Muscle of leg (tissue), 11 donors: ENCODE results near the gene CEP350. TPM values are rescaled to one million over a fixed set of nuclear protein-coding genes. Genes with fewer than 3 reads are reported as not detected.

Experiments used
- DNase-seq: peaks from one replicate; pipeline ENCODE4 v3.0.0; 2013
- H3K27ac ChIP-seq: one replicate; pipeline ENCODE4 v1.5.1; 2013; ENCODE audit warnings: mild to moderate bottlenecking, low read length, control low read depth
- H3K27me3 ChIP-seq: one replicate; pipeline ENCODE4 v1.6.1; 2013; ENCODE audit warnings: low read length; ENCODE audit not compliant: control insufficient read depth, insufficient read depth
- H3K36me3 ChIP-seq: one replicate; pipeline ENCODE4 v1.6.1; 2013; ENCODE audit warnings: low read length; ENCODE audit not compliant: control insufficient read depth, insufficient read depth
- H3K4me1 ChIP-seq: one replicate; pipeline ENCODE4 v1.6.1; 2013; ENCODE audit warnings: low read length; ENCODE audit not compliant: control insufficient read depth, insufficient read depth
- H3K4me3 ChIP-seq: one replicate; pipeline ENCODE4 v1.5.1; 2013; ENCODE audit warnings: low read length, control low read depth
- H3K9me3 ChIP-seq: replicated peaks from 2 replicates; pipeline ENCODE4 v1.6.1; 2013; ENCODE audit warnings: low read depth, low read length; ENCODE audit not compliant: control insufficient read depth
- WGBS: methylation state at CpG from one replicate; pipeline ENCODE4 v1.1.5; 2013; ENCODE audit warnings: missing lambda C conversion rate; ENCODE audit not compliant: insufficient coverage; 5-methylcytosine and 5-hydroxymethylcytosine counted together
- polyA plus RNA-seq, 8 donors: library from polyadenylated mRNA; unstranded; fragments of 120-200 nt; gene quantifications; one replicate each; pipeline versions ENCODE4 v1.2.1 to v1.2.3, GENCODE V29; 2013; ENCODE audit warnings: inconsistent platforms in 1 of 8, low replicate concordance in 1 of 8; ENCODE audit not compliant: insufficient read length in 8 of 8, insufficient read depth in 1 of 8
- total RNA-seq: library from RNA; stranded (reverse); fragments of 120-200 nt; gene quantifications from one replicate; pipeline ENCODE4 v1.2.4, GENCODE V29; 2013

Gene CEP350
- total and polyA plus RNA-seq, 9 donors: 15.8 to 59.3 (median 28.4) TPM

- Histone ChIP-seq H3K9me3 (no peaks in the 10 kb centered on the region), H3K36me3 (peaks cover 44% of the 10 kb centered on the region), H3K27me3 (no peaks in the 10 kb centered on the region), H3K4me3 (no peak overlapping the region), H3K4me1 (no peaks in the 10 kb centered on the region), H3K27ac (no peak overlapping the region)
- WGBS: 88% methylated on average over 2 of the region's 4 CpGs
- no peak for DNase-seq
These were observed 138.5 kb downstream of the CEP350 start for GRCh38 chr1:180092931-180093650.

- no CpG with 5 or more reads among the region's 3 CpGs for WGBS
- Histone ChIP-seq H3K4me1 (no peaks in the 10 kb centered on the region), H3K36me3 (peaks cover 49% of the 10 kb centered on the region), H3K27ac (no peak overlapping the region), H3K27me3 (no peaks in the 10 kb centered on the region), H3K4me3 (no peak overlapping the region), H3K9me3 (no peaks in the 10 kb centered on the region)
- no peak for DNase-seq
These were observed 140.2 kb downstream of the CEP350 start for GRCh38 chr1:180094705-180095295.

GRCh38 chr1:180096584-180097325 lies 142.1 kb downstream of the CEP350 start:
- H3K27me3 ChIP-seq: no peaks in the 10 kb centered on the region
- no peak overlapping the region for H3K4me3 ChIP-seq
- WGBS: 100% methylated on average over 1 of the region's 4 CpGs
- no peaks in the 10 kb centered on the region for H3K4me1 ChIP-seq
- peaks cover 45% of the 10 kb centered on the region for H3K36me3 ChIP-seq
- no peaks in the 10 kb centered on the region for H3K9me3 ChIP-seq
- H3K27ac ChIP-seq: no peak overlapping the region
- no peak for DNase-seq

GRCh38 chr1:180097326-180097605 lies 142.7 kb downstream of the CEP350 start:
- Histone ChIP-seq H3K4me3 (no peak overlapping the region), H3K27me3 (no peaks in the 10 kb centered on the region), H3K4me1 (no peaks in the 10 kb centered on the region), H3K9me3 (no peaks in the 10 kb centered on the region), H3K27ac (no peak overlapping the region), H3K36me3 (peaks cover 46% of the 10 kb centered on the region)
- WGBS: no CpG with 5 or more reads among the region's 2 CpGs
- no peak for DNase-seq

GRCh38 chr1:180101411-180101810 lies 146.8 kb downstream of the CEP350 start:
- no peak for DNase-seq
- Histone ChIP-seq H3K27me3 (no peaks in the 10 kb centered on the region), H3K27ac (no peak overlapping the region), H3K9me3 (no peaks in the 10 kb centered on the region), H3K4me1 (no peaks in the 10 kb centered on the region), H3K36me3 (peaks cover 33% of the 10 kb centered on the region), H3K4me3 (no peak overlapping the region)
- WGBS: no CpG with 5 or more reads among the region's 1 CpG

GRCh38 chr1:180103819-180104218 lies 149.2 kb downstream of the CEP350 start:
- Histone ChIP-seq H3K4me3 (no peak overlapping the region), H3K36me3 (peaks cover 34% of the 10 kb centered on the region), H3K27ac (no peak overlapping the region), H3K4me1 (no peaks in the 10 kb centered on the region), H3K9me3 (no peaks in the 10 kb centered on the region), H3K27me3 (no peaks in the 10 kb centered on the region)
- no peak for DNase-seq
- no CpG with 5 or more reads among the region's 1 CpG for WGBS

- Histone ChIP-seq H3K27me3 (no peaks in the 10 kb centered on the region), H3K4me1 (no peaks in the 10 kb centered on the region), H3K36me3 (peaks cover 27% of the 10 kb centered on the region), H3K9me3 (no peaks in the 10 kb centered on the region), H3K27ac (no peak overlapping the region), H3K4me3 (no peak overlapping the region)
- DNase-seq: no peak
- WGBS: no CpG with 5 or more reads among the region's 2 CpGs
These were observed 157.5 kb downstream of the CEP350 start for GRCh38 chr1:180112091-180112490.

GRCh38 chr1:180112984-180113647 lies 158.5 kb downstream of the CEP350 start:
- no peak overlapping the region for H3K27ac ChIP-seq
- no peaks in the 10 kb centered on the region for H3K4me1 ChIP-seq
- peaks cover 20% of the 10 kb centered on the region for H3K36me3 ChIP-seq
- H3K27me3 ChIP-seq: no peaks in the 10 kb centered on the region
- no CpG with 5 or more reads among the region's 2 CpGs for WGBS
- no peak for DNase-seq
- no peaks in the 10 kb centered on the region for H3K9me3 ChIP-seq
- no peak overlapping the region for H3K4me3 ChIP-seq

- Histone ChIP-seq H3K4me1 (no peaks in the 10 kb centered on the region), H3K4me3 (no peak overlapping the region), H3K27me3 (no peaks in the 10 kb centered on the region), H3K36me3 (peaks cover 19% of the 10 kb centered on the region), H3K27ac (no peak overlapping the region), H3K9me3 (no peaks in the 10 kb centered on the region)
- no CpG with 5 or more reads among the region's 4 CpGs for WGBS
- DNase-seq: peak; percentile 35
These were observed 159.9 kb downstream of the CEP350 start for GRCh38 chr1:180114396-180114945.
